Keratinocyte (primary cell): ENCODE data around the gene UCP2. TPM values are rescaled to one million over a fixed set of nuclear protein-coding genes. Genes with fewer than 3 reads are reported as not detected.

Experiments used
- DNase-seq: peaks from one replicate; pipeline ENCODE4 v3.0.0-alpha.2; 2011; ENCODE audit warnings: low read depth, missing footprints, low spot score
- FAIRE-seq: peaks from 2 replicates; lab custom pipeline; 2011; peaks lifted over from hg19 to GRCh38; lab: Jason Lieb, UNC
- H2AFZ ChIP-seq: 2 replicates; pipeline ENCODE4 v1.6.0; 2012; ENCODE audit warnings: low read length, control low read depth, inconsistent platforms; ENCODE audit not compliant: control insufficient read depth
- H3K27ac ChIP-seq: 2 replicates; pipeline ENCODE4 v1.5.1; 2011; ENCODE audit warnings: low read length; ENCODE audit not compliant: control insufficient read depth, insufficient read depth
- H3K27me3 ChIP-seq: 3 replicates; pipeline ENCODE4 v1.6.0; 2011; ENCODE audit warnings: low read length; ENCODE audit not compliant: control insufficient read depth, insufficient read depth; ENCODE audit errors: extremely low read depth
- H3K36me3 ChIP-seq, 2 experiments: 2 replicates in 1 of 2; 3 replicates in 1 of 2; pipeline ENCODE4 v1.5.1; 2011; ENCODE audit warnings: low read length in 2 of 2, mild to moderate bottlenecking in 1 of 2; ENCODE audit not compliant: control insufficient read depth in 2 of 2, insufficient read depth in 2 of 2; ENCODE audit errors: extremely low read depth in 1 of 2
- H3K4me1 ChIP-seq: 3 replicates; pipeline ENCODE4 v1.5.1; 2011; ENCODE audit warnings: low read length; ENCODE audit not compliant: control insufficient read depth, insufficient read depth; ENCODE audit errors: extremely low read depth
- H3K4me2 ChIP-seq: 3 replicates; pipeline ENCODE4 v1.6.0; 2011; ENCODE audit warnings: low read depth, low read length; ENCODE audit not compliant: control insufficient read depth, insufficient read depth; ENCODE audit errors: extremely low read depth
- H3K4me3 ChIP-seq, 3 experiments: fragments of 200-600 bp in 1 of 3; sonication (generic) in 1 of 3; 2 replicates in 2 of 3; 3 replicates in 1 of 3; pipeline ENCODE4 v1.5.1; 2011 to 2016; ENCODE audit warnings: low read length in 3 of 3, mild to moderate bottlenecking in 3 of 3, control low read depth in 2 of 3, inconsistent platforms in 1 of 3, low read depth in 1 of 3, mixed read lengths in 1 of 3, mixed run types in 1 of 3, moderate library complexity in 1 of 3; ENCODE audit not compliant: control insufficient read depth in 2 of 3, insufficient read depth in 2 of 3; ENCODE audit errors: extremely low read depth in 1 of 3
- H3K79me2 ChIP-seq: 2 replicates; pipeline ENCODE4 v1.6.0; 2012; ENCODE audit warnings: low read length; ENCODE audit not compliant: control insufficient read depth, insufficient read depth
- H3K9ac ChIP-seq: 3 replicates; pipeline ENCODE4 v1.6.0; 2011; ENCODE audit warnings: low read length; ENCODE audit not compliant: control insufficient read depth, insufficient read depth; ENCODE audit errors: extremely low read depth
- H3K9me1 ChIP-seq: 3 replicates; pipeline ENCODE4 v1.6.0; 2011; ENCODE audit warnings: low read length; ENCODE audit not compliant: control insufficient read depth, insufficient read depth; ENCODE audit errors: extremely low read depth
- H3K9me3 ChIP-seq: 2 replicates; pipeline ENCODE4 v1.5.1; 2012; ENCODE audit warnings: low read depth, low read length; ENCODE audit not compliant: control insufficient read depth
- H4K20me1 ChIP-seq: 3 replicates; pipeline ENCODE4 v1.6.0; 2011; ENCODE audit warnings: low read length; ENCODE audit not compliant: control insufficient read depth, insufficient read depth; ENCODE audit errors: extremely low read depth
- EZH2 ChIP-seq: IDR thresholded peaks from one replicate; pipeline ENCODE4 v1.6.1; 2012; ENCODE audit warnings: inconsistent platforms, mild to moderate bottlenecking, low read length, moderate library complexity
- dilution Hi-C: fragments of 300-500 bp; cut with MboI; formaldehyde crosslinking; loops from one replicate; pipeline ENCODE4 v1.7.0; 2020; ENCODE audit warnings: low sequenced_read_pairs; ENCODE audit not compliant: extremely low pct_ligation_motif_present
- polyA plus RNA-seq, 5 experiments: library from polyadenylated mRNA; depleted of rRNA in 3 of 5; stranded (reverse) in 3 of 5; stranded (forward) in 1 of 5; unstranded in 1 of 5; fragments of >200 nt; gene quantifications; 1 replicate in 1 of 5; 2 replicates in 3 of 5; 3 replicates in 1 of 5; pipeline versions ENCODE4 v1.2.1 to v1.2.3, GENCODE V29; 2011 to 2012; ENCODE audit warnings: missing spikeins in 2 of 5, low read depth in 1 of 5, low replicate concordance in 1 of 5
- TF ChIP-seq, protein P1 (sequence below), 3 experiments: IDR thresholded peaks in 1 of 3; conservative IDR thresholded peaks in 1 of 3; optimal IDR thresholded peaks in 1 of 3; 2 replicates in 2 of 3; 3 replicates in 1 of 3; pipeline versions ENCODE3 to v1.5.1; 2011; ENCODE audit warnings: low read length in 3 of 3, mild to moderate bottlenecking in 3 of 3, moderate library complexity in 2 of 3, control low read depth in 1 of 3, inconsistent platforms in 1 of 3; ENCODE audit not compliant: insufficient read depth in 2 of 3; ENCODE audit errors: extremely low read depth in 1 of 3

The UCP2 gene
- polyA plus RNA-seq, 1 donor (not counting 4 experiments of a cell fraction or from before 2014, with no cell fraction given) = 1.1 TPM

DNA sequence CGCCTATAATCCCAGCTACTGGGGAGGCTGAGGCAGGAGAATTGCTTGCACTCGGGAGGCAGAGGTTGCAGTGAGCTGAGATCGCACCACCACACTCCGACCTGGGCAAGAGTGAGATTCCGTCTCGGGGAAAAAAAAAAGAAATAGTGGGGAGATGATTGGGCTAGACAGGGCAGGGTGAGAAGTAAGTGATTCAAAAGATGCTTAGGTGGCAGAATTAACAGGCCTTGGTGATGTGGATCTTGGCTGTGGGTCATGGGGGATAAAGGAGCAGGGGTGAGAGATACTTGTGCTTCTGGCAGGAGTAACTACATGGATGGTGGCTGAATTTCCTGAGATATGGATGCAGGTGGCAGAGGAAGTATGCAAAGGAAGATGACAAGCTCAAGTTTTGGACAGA lies 39.4 kb upstream of the UCP2 start:
- Histone ChIP-seq H3K79me2 (no peaks in the 10 kb centered on the region), H3K27ac (no peak overlapping the region), H2AFZ (no peak overlapping the region), H3K4me3 (no peak overlapping the region), H3K4me1 (peaks cover 15% of the 10 kb centered on the region), H3K27me3 (no peaks in the 10 kb centered on the region), H3K4me2 (no peak overlapping the region), H3K9ac (no peak overlapping the region), H3K36me3 (peaks cover 0 to 3% of the 10 kb centered on the region in 2 experiments), H3K9me3 (no peaks in the 10 kb centered on the region), H4K20me1 (peaks cover 2% of the 10 kb centered on the region), H3K9me1 (no peaks in the 10 kb centered on the region)
- FAIRE-seq = no peak
- no peak for TF ChIP-seq EZH2
- TF ChIP-seq, protein P1, sequence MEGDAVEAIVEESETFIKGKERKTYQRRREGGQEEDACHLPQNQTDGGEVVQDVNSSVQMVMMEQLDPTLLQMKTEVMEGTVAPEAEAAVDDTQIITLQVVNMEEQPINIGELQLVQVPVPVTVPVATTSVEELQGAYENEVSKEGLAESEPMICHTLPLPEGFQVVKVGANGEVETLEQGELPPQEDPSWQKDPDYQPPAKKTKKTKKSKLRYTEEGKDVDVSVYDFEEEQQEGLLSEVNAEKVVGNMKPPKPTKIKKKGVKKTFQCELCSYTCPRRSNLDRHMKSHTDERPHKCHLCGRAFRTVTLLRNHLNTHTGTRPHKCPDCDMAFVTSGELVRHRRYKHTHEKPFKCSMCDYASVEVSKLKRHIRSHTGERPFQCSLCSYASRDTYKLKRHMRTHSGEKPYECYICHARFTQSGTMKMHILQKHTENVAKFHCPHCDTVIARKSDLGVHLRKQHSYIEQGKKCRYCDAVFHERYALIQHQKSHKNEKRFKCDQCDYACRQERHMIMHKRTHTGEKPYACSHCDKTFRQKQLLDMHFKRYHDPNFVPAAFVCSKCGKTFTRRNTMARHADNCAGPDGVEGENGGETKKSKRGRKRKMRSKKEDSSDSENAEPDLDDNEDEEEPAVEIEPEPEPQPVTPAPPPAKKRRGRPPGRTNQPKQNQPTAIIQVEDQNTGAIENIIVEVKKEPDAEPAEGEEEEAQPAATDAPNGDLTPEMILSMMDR (optimal IDR thresholded peaks at IDR 0.05 in 1 of 3, IDR thresholded peaks at IDR 0.05 in 1 of 3, conservative IDR thresholded peaks at IDR 0.05 in 1 of 3; ENCODE audit: extremely low read depth in 1 of 3, insufficient read depth in 2 of 3, low read length in 3 of 3) = no peak
- no peak for DNase-seq
- dilution Hi-C loops = no loop called here

- Histone ChIP-seq H3K4me2 (no peak overlapping the region), H3K4me1 (peaks cover 5% of the 10 kb centered on the region), H3K27ac (no peak overlapping the region), H3K9ac (no peak overlapping the region), H3K27me3 (no peaks in the 10 kb centered on the region), H3K4me3 (no peak overlapping the region), H3K9me1 (no peaks in the 10 kb centered on the region), H4K20me1 (peaks cover 2% of the 10 kb centered on the region), H2AFZ (no peak overlapping the region), H3K9me3 (no peaks in the 10 kb centered on the region), H3K36me3 (peaks cover 0 to 5% of the 10 kb centered on the region in 2 experiments), H3K79me2 (no peaks in the 10 kb centered on the region)
- DNase-seq = no peak
- FAIRE-seq = no peak
- no peak for TF ChIP-seq EZH2
- TF ChIP-seq, protein P1 (optimal IDR thresholded peaks at IDR 0.05 in 1 of 3, IDR thresholded peaks at IDR 0.05 in 1 of 3, conservative IDR thresholded peaks at IDR 0.05 in 1 of 3; ENCODE audit: extremely low read depth in 1 of 3, insufficient read depth in 2 of 3, low read length in 3 of 3) = no peak
- dilution Hi-C loops = no loop called here
Observed at GRCh38 chr11:74020539-74020938, 37.9 kb upstream of the UCP2 start.
